ENCODE results near the gene EGFL7.

DNA sequence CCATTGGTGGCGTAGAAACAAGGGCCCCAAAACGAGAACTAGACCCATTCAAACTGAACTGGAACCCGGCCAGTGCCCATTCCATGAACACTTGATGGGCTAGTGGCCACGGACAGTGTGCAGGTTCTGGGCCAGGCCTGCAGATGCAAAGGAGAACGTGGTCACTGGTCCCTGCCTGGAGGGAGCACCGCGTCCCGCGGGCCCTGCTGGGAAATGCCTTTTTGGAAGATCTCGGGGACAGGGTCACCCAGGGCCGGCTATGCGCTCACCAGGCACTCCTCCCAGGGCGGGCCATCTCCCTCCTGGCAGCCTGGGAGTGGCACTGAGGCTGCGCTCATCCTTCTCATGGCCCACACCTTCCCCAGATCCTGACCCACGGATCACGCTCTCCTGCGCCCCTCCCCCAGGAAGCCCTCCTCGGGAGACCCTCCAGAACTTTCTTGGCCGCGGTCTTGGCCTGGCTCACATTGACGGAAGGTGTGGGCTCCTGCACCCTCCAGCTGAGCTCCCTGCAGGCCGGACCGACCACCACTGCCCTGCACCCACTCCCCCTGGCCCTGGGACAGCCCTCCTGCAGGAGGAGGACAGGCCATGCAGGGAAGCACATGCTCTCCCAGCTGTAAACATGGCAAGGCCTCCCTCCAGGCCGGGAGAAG, 46.9 kb downstream of the EGFL7 start:
- TF ChIP-seq, protein P1, sequence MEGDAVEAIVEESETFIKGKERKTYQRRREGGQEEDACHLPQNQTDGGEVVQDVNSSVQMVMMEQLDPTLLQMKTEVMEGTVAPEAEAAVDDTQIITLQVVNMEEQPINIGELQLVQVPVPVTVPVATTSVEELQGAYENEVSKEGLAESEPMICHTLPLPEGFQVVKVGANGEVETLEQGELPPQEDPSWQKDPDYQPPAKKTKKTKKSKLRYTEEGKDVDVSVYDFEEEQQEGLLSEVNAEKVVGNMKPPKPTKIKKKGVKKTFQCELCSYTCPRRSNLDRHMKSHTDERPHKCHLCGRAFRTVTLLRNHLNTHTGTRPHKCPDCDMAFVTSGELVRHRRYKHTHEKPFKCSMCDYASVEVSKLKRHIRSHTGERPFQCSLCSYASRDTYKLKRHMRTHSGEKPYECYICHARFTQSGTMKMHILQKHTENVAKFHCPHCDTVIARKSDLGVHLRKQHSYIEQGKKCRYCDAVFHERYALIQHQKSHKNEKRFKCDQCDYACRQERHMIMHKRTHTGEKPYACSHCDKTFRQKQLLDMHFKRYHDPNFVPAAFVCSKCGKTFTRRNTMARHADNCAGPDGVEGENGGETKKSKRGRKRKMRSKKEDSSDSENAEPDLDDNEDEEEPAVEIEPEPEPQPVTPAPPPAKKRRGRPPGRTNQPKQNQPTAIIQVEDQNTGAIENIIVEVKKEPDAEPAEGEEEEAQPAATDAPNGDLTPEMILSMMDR (IDR thresholded peaks at IDR 0.05; ENCODE audit: low read depth, low read length, missing input control) = no peak
- no peak for TF ChIP-seq GABPA (IDR thresholded peaks at IDR 0.05 in 1 of 2, conservative IDR thresholded peaks at IDR 0.05 in 1 of 2)
- TF ChIP-seq, protein P2, sequence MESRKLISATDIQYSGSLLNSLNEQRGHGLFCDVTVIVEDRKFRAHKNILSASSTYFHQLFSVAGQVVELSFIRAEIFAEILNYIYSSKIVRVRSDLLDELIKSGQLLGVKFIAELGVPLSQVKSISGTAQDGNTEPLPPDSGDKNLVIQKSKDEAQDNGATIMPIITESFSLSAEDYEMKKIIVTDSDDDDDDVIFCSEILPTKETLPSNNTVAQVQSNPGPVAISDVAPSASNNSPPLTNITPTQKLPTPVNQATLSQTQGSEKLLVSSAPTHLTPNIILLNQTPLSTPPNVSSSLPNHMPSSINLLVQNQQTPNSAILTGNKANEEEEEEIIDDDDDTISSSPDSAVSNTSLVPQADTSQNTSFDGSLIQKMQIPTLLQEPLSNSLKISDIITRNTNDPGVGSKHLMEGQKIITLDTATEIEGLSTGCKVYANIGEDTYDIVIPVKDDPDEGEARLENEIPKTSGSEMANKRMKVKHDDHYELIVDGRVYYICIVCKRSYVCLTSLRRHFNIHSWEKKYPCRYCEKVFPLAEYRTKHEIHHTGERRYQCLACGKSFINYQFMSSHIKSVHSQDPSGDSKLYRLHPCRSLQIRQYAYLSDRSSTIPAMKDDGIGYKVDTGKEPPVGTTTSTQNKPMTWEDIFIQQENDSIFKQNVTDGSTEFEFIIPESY (IDR thresholded peaks at IDR 0.05) = no peak
- TF ChIP-seq, protein P3, sequence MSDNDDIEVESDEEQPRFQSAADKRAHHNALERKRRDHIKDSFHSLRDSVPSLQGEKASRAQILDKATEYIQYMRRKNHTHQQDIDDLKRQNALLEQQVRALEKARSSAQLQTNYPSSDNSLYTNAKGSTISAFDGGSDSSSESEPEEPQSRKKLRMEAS (IDR thresholded peaks at IDR 0.05) = no peak
- TF ChIP-seq TAF1 (conservative IDR thresholded peaks at IDR 0.05) = no peak
- TF ChIP-seq, protein P4, sequence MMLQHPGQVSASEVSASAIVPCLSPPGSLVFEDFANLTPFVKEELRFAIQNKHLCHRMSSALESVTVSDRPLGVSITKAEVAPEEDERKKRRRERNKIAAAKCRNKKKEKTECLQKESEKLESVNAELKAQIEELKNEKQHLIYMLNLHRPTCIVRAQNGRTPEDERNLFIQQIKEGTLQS (IDR thresholded peaks at IDR 0.05) = no peak
- no peak for TF ChIP-seq JUND (IDR thresholded peaks at IDR 0.05)
- TF ChIP-seq FOXA1 (IDR thresholded peaks at IDR 0.05) = no peak
- no peak for TF ChIP-seq RAD21 (IDR thresholded peaks at IDR 0.05)
- TF ChIP-seq SP1 (IDR thresholded peaks at IDR 0.05) = no peak
- no peak for TF ChIP-seq EGR1 (IDR thresholded peaks at IDR 0.05; ENCODE audit: low read depth in 2 of 2)
- TF ChIP-seq HNF4A (conservative IDR thresholded peaks at IDR 0.05) = no peak
